HG03457 (cell line): Measurements from ENCODE around the gene AGPAT3.

ENCODE experiments used
- ATAC-seq: cut with Tn5 transposase; IDR thresholded peaks from one replicate; pipeline ENCODE4 v1.9.1; 2021; ENCODE audit warnings: moderate number of reproducible peaks; ENCODE audit not compliant: unreplicated experiment

Gene AGPAT3

DNA sequence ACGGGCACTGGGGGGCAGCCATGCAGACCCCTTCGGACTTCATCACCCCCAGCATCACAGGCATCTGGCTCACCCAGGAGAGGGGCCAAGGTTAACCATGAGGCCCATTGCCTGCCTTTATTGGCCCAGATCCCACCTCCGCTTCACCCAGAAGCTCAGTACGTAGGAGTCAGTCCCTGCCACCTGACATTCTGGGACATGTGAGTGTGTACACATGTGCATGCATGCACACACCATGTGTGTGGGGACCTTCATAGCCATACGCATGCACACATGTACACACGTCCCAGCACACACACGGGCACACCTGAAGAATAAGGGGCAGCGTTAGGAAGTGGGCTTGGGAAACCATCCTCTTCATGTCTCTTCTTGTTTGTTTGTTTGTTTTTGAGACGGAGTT lies 123.0 kb downstream of the AGPAT3 start:
- ATAC-seq, result no peak

DNA sequence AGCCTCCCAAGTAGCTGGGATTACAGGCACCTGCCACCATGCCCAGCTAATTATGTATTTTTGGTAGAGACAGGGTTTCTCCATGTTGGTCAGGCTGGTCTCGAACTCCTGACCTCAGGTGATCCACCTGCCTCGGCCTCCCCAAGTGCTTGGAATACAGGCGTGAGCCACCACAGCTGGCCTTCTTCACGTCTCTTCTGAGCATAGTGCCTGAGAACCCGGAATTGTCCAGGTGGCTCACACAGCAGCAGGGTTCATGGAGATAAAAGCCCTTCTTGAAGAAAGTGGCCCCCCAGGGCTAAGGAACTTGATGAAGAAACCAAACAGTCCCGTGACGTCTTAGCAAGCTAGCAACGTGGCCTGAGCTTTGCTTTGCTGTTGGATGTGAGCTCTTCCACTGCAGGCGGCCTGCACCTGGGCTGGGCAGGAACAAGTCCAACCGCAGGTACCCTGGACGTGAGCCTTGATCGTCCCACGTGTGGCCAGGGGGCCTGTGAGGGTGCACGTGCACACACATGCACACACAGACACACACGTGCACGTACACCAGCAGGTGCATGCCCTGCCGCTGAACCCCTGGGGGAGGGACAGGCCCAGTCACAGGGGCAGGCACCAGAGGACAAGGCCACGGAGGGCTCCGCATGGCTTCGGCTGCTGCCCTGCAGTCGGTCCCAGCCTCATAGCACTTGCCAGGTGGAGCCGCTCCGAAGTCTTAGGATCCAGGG lies 123.6 kb downstream of the AGPAT3 start:
- ATAC-seq, result no peak

DNA sequence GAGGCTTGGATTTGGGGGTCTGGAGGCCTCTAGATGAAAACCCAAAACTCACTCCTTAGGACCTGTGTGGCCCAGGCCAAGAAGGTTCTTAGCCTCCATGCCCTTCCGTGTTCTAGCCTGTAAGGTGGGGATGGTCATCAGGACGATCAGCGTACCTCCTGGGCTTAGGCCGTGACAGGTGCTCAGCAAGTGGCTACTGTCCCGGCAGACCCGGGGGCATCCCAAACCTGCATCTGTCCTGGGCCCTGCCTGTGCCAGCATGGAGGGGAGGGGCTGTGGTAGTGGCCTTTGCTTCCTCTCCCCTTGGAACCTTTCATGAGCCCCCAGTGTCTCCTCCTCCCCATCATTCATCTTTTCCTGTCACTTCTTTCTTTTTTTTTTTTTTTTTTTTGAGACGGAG lies 124.4 kb downstream of the AGPAT3 start:
- no peak for ATAC-seq

DNA sequence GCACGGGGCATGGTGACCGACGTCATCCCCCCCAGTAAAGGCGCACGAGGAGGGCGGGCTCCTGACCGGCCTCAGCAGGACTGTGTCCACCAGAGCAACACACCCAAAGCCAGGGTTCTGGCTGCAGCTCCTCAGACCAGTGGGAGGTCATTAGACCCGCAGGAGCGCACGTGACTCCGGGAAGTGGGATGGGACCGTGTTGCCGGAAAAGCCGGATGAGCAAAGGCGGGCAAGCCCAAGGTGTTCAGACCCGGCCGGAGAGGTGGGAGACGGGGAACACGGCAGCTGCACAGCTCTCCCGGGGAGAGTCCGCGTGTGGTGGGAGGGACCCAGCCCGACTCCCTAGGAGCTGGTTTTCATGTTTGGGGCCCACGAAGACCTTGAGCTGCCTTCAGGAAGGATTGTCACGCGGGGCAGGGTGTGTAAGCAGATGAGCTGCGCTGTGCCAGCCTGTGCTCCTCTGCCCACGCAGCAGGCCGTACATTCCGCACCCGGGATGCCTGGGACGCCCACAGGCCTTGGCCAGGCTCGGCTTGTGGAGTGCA lies 126.5 kb downstream of the AGPAT3 start:
- ATAC-seq, result no peak

DNA sequence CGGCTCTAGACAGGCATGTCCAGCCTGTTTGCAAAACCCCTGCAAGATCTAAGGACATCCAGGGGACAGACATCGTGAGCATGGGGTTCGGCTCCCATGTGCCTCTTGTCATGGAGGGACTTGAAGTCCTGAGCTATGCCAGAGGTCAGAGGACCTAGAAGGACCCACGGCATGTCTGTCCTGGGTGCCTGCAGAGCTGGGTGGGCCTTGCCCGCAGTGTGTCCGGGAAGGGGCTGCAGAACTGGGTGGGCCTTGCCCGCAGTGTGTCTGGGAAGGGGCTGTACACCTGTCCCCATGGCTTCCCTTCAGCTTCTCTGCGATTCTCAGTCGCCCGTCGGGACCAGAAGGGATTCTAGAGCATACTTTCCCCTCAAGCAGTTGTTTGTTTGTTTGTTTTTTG lies 127.1 kb downstream of the AGPAT3 start:
- no peak for ATAC-seq

DNA sequence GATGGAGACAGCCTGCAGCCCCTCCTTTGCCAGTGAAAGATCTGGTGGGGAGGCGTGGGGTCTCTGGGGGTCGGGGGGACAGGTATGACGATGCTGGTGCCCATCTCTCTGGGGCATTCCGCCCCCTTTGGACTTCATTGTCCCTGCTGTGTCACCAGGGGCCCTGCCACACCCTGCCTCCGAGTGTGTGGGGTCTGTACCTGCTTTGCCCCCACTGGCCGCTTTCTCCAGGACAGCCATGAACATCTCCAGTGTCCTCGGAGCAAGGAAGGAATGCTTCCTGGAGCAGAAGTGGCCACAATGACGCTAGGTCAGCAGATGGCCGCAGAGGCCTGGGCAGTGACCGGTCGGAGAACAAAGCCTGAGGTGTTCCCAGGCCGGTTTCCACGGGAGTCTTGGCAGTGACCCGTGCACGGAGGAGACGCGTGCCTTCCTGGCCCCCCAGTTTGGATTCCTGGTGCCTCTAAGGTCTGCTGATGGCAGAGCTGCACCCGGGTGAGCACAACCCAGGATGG lies 128.5 kb downstream of the AGPAT3 start:
- no peak for ATAC-seq

DNA sequence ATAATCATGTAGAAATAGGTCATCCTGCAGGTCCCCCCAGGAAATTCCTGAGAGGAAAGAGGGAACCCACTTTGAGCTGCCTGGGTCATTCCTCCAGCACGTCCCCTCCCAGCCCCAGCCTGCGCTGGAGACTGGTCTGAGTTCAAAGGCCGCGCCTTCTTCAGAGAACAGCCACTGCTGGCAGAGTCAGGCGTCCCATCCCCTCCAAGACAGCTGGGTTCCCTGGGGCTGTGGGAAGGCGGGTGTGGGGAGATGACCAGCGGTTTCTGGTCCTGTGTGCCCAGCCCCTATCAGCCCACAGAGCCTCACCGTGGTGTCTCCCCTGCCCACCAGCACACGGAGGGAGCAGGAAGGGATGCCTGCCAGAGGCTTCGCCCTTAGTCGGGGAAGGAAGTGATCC lies 129.1 kb downstream of the AGPAT3 start:
- ATAC-seq, result no peak

DNA sequence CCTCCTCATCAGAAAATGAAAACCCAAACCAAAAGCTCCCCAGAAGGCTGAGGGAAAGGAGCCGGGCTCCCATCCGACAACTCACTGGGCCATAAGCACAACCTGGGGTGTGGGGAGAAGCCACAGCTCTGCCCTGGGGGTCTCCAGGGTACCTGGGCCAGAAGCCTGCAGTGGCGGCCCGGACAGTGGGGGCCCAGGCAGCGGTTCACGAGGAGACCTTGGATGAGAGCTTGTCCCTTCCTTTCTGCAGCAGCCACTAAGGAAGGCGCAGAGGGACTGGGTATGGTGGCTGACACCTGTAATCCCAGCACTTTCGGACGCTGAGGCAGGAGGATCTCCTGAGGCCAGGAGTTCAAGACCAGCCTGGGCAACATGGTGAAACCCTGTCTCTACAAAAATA lies 129.6 kb downstream of the AGPAT3 start:
- ATAC-seq, result no peak

DNA sequence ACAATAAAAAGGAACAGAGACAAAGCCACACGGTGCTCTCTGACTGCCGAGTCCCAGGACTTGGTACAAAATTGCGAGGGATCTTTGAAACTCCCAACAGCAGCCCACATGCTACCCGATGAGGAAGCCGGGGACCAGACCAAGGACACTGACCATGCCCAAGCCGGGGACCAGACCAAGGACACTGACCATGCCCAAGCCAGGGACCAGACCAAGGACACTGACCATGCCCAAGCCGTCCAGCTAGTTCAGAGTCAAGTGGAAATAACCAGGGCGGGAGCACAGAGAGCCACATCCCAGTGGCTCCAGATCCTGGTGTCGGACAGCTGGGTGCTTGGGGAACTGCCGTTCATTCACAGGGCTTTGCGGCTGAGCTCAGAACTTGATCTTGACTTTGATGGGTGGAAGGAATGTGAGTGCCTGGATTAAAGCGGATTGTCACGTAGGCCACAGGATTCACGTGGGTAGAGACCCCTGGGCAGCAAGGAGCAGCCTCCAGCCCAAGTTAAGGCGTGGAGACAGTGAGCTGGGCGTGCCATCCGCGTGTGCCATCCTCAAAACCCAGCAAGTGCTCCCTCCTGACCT lies 130.6 kb downstream of the AGPAT3 start:
- no peak for ATAC-seq

DNA sequence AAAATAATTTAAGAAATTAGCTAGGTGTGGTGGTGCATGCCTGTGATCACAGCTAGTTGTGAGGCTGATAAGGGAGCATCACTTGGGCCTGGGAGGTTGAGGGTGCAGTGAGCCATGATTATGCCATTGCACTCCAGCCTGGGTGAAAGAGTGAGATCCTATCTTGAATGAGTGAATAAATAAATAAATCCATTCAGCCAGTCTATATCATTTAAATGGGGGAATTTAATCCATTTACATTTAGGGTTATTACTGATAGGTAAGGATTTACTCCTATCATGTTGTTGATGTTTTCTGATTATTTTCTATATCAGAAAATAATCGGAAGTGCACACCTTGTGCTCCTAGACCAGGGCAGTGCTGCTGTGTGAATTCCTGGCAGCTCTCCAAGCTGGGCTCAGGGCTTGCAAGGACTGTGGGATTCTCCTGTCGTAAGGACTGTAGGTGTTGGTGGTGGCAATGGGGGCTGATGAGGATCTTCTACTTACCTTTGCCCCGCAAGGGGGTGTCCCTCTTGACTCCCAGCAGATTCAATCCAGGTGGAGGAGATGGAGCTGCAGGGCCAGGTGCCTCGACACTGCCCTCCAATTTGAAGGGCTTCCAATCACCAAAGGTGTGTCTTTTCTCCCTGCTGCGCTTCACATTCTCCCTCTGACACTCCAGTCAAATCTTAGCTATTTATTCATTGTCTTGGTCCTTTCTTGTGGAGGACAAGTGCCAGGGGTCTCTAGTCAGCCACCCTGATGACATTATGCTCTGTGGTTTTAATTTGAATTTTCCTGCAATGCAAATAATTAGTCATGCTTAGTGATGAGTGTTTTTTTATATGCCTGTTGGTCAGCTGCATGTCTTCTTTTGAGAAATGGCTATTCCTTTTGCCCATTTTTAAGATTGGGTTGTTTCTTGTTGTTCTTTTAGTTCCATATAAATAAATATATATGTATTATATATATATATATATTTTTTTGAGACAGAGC lies 133.0 kb downstream of the AGPAT3 start:
- ATAC-seq, result no peak

DNA sequence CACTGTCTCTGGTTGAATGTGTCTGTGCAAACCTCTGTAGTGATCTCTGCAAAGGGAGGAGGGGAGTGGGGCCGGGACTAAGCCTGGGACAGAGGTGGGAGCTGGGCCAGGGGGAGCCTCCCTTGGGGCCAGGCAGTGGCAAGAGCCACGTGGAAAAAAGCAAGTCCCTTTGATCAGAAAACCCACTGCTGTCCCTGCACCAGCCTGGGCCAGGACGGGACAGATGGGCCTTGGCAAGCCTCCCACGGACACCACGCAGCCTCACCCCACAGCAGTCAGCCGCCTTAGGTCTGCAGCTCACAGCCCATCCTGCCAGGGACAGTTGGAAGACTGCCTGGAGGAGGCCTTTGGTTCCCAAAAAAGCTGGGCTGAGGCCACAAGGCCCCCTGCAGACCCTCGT lies 135.3 kb downstream of the AGPAT3 start:
- ATAC-seq, result no peak

DNA sequence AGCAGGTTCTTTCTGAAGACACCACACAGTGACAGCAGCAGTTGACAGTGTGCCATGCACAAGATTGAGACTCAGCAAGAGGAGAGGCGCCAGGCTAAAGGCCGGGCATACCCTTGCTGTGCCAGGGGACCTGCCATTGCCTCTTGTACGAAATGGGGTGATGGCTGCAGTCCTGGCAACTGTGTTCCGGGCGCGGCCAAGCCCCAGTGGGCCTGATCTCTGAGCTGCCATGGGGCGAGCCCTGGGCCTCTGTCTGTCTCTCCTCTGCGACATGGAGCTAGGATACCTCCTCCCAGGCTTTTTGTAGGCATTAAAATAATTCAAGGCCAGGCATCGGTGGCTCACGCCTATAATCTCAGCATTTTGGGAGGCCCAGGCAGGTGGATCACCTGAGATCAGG lies 137.5 kb downstream of the AGPAT3 start:
- ATAC-seq, result no peak

DNA sequence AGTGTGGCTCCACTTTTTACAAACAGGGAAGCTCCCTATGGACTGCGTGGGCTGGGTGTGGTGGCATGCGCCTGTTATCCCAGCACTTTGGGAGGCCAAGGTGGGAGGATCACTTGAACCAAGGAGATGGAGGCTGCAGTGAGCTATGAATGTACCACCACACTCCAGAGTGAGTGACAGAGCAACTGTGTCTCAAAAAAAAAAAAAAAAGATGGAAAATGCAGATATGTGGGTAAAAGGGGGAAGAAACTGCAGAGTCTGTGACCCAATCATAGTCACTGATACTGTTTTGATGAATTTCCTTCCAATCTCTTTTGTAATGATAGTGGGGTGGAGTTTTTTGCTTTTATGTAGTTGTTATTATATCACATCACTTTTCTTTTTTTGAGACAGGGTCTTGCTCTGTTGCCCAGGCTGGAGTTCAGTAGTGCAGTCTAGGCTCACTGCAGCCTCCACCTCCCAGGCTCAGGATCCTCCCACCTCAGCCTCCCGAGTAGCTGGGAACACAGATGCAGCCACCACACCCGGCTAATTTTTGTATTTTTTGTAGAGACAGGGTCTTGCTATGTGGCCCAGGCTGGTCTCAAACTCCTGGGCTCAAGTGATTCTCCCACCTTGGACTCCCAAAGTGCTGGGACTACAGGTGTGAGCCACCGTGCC lies 138.4 kb downstream of the AGPAT3 start:
- ATAC-seq, result no peak

DNA sequence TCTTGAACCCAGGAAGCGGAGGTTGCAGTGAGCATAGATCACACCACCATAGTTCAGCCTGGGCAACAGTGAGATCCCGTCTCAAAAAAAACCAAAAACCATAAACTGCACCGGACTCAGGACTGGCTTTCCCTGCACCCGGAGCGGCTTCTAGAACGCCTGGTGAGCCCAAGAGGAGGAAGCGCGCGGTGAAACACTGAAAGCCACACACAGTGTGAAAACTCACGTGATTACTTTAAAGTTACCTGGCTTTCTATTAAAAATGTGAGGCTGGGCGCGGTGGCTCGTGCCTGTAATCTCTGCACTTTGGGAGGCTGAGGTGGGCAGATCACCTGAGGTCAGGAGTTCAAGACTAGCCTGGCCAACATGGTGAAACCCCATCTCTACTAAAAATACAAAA lies 140.0 kb downstream of the AGPAT3 start:
- no peak for ATAC-seq

DNA sequence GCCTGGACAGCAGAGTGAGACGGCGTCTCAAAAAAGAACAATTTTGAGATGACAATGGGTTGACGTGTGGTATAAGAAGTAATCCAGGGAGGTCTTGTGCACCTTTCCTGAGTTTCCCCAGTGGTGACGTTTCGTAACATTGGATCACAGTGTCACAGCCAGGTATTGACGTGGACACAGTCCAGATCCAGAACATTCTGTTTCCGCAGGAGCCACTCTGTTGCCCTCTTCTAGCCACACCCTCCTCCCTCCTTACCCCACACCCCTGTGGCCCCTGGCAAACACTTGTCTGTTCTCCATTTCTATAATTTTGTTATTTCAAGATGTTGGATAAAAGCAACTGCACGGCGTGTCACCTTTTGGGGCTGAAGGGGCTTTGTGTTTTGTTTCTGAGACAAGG lies 140.6 kb downstream of the AGPAT3 start:
- ATAC-seq, result no peak

DNA sequence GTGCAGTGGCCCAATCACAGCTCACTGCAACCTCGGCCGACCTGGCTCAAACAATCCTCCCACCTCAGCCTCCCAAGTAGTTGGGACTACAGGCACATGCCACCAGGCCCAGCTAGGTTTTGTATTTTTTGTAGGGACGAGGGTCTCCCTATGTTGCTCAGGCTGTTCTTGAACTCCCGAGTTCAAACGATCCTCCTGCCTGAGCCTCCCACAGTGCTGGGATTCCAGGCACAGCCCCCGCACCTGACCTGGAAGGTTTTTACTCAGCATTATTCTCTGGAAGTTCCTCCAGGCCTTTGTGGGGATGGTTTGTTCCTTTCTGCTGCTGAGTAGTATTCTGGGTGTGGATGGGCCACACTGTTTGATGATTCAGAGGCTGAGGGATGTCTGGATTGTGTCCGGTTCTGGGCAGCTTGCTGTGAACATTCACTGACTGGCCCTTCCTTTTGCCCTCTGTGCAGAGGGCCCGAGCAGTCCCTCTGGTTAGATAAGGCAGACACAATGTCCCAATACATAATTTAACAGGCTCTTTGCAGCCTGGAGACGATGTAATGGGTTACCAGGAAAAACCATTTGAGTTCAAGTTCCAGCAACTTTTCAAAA lies 141.1 kb downstream of the AGPAT3 start:
- no peak for ATAC-seq

DNA sequence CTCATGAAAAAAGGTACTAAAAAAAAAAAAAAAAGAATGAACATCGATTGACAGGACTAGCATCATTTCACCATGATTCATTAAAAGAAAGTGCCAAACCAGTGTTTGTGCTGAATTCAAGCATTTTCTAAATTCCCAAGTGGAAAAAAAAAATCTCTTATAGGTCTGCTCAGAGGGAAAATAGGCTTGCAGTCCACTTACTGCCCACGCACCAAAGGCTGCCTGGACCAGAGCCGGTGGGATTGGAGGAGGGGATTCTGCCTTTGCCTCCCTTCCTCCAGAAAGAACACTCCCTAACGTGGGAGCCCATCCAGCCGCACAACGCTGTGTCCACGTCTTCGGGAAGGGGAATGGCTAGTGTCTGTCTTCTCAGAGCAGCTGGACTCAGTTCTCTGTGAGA lies 141.6 kb downstream of the AGPAT3 start:
- no peak for ATAC-seq

DNA sequence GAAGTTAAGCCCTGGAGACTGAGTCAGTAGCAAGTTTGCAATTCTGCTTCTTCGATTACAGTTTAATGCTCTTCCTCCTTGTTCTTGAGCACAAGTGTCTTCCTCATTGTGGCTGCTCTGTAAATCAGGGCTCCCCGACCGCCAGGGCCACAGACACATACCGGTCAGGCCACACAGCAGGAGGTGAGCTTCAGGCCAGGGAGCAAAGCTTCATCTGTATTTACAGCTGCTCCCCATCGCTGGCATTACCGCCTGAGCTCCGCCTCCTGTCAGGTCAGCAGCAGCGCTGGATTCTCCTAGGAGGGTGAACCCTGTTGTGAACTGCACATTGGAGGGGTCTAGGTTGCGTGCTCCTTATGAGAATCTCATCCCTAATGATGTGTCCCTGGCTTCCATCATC lies 145.4 kb downstream of the AGPAT3 start:
- no peak for ATAC-seq

DNA sequence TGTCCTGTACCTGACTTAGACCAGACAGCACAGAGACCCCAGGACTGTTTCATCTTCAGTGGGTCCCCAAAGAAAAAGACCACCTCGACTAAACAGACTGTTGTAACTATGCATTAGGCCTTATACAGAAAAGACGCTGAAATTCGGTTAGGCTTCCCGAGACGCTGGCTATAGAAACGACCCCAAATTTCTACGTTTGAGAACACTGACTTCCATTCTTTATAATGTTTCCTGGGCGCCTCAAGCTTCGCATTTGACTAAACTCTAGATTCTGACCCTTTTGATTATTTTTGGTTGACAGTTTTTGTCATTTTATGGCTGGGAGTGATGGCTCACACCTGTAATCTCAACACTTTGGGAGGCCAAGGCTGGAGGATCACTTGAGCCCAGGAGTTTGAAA lies 146.1 kb downstream of the AGPAT3 start:
- no peak for ATAC-seq
